Kidney (tissue), 14 donors: Measurements from ENCODE around the gene NLRX1. TPM values are rescaled to one million over a fixed set of nuclear protein-coding genes. Genes with fewer than 3 reads are reported as not detected.

ENCODE experiments used
- DNase-seq, 5 donors: peaks; one replicate each; pipeline ENCODE4 v3.0.0-alpha.2; 2013 to 2020
- FAIRE-seq: peaks from 2 replicates; lab custom pipeline; 2012; peaks lifted over from hg19 to GRCh38; lab: Jason Lieb, UNC
- H3K27ac ChIP-seq, 2 donors: one replicate each; pipeline ENCODE4 v1.7.0; 2013; ENCODE audit warnings: low read depth in 2 of 2, low read length in 2 of 2, inconsistent platforms in 1 of 2
- H3K27me3 ChIP-seq: one replicate; pipeline ENCODE4 v1.7.1; 2013; ENCODE audit warnings: low read length, inconsistent platforms; ENCODE audit not compliant: control insufficient read depth, insufficient read depth
- H3K36me3 ChIP-seq, 3 donors: one replicate each; pipeline versions ENCODE4 v1.7.0 to v1.7.1; 2013; ENCODE audit warnings: low read length in 3 of 3, control low read depth in 1 of 3, inconsistent platforms in 1 of 3; ENCODE audit not compliant: insufficient read depth in 3 of 3, control insufficient read depth in 2 of 3
- H3K4me1 ChIP-seq, 3 donors: one replicate each; pipeline versions ENCODE4 v1.7.0 to v1.7.1; 2013; ENCODE audit warnings: low read length in 3 of 3, inconsistent platforms in 1 of 3, low read depth in 1 of 3; ENCODE audit not compliant: control insufficient read depth in 2 of 3, insufficient read depth in 2 of 3
- H3K4me3 ChIP-seq, 3 donors: one replicate each; pipeline versions ENCODE4 v1.7.0 to v1.8.1; 2013; ENCODE audit warnings: low read length in 3 of 3, control low read depth in 1 of 3, inconsistent platforms in 1 of 3
- H3K9ac ChIP-seq, 3 donors: one replicate each; pipeline versions ENCODE4 v1.7.0 to v1.7.1; 2013; ENCODE audit warnings: low read length in 3 of 3, control low read depth in 1 of 3, inconsistent platforms in 1 of 3
- H3K9me3 ChIP-seq, 3 donors: one replicate each; pipeline versions ENCODE4 v1.7.0 to v1.7.1; 2013; ENCODE audit warnings: low read length in 3 of 3, control low read depth in 1 of 3, inconsistent platforms in 1 of 3; ENCODE audit not compliant: control insufficient read depth in 2 of 3, insufficient read depth in 1 of 3
- CTCF ChIP-seq: IDR thresholded peaks from 3 replicates; pipeline ENCODE4 v1.5.1; 2012; ENCODE audit warnings: mild to moderate bottlenecking, moderate library complexity, borderline replicate concordance; ENCODE audit not compliant: insufficient read depth; ENCODE audit errors: extremely low read depth
- intact Hi-C: fragments of 100-400 bp; cut with DNase I; formaldehyde crosslinking; loops from one replicate; pipeline ENCODE4 v1.11.1; 2022
- polyA plus RNA-seq: library from polyadenylated mRNA; stranded (reverse); fragments of 350-450 nt; fragmentation: Illumina TruSeq; extraction: RNeasy Lipid Tissue Mini Kit (QIAGEN cat#74804); gene quantifications from one replicate; pipeline ENCODE4 v1.2.3, GENCODE V29; 2014; ENCODE audit warnings: low read depth, low replicate concordance; ENCODE audit not compliant: insufficient read depth
- total RNA-seq: library from RNA; stranded (reverse); fragmentation: NEBNext Ultra II Directional; extraction: Animal tissue kit (Norgen Biotek cat#: 25700); gene quantifications from one replicate; pipeline ENCODE4 v1.2.1, GENCODE V29; 2021
- donor health status: control.
- donor health status: control.
- donor health status: control.
- donor health status: control.
- donor health status: control.
- donor health status: DM: yes; HTN: yes; CAD: no.
- donor health status: Normal renal cell carcinoma (clear cell type).

The NLRX1 gene
- total and polyA plus RNA-seq, 2 donors from 2014 or later = 11.9 to 21.2 TPM

- FAIRE-seq (no peak), DNase-seq (peak; percentile 97 to 98 (median 97))
- H3K9ac ChIP-seq = peak within 1 kb of the TSS; percentile 59 to 81 (median 79)
- no peaks in the 10 kb centered on the region for H3K36me3 ChIP-seq
- peak within 1 kb of the TSS; percentile 64 to 93 (median 83) for H3K4me3 ChIP-seq
- H3K9me3 ChIP-seq = no peaks in the 10 kb centered on the region
- H3K4me1 ChIP-seq = peaks cover 0 to 5% (median 0%) of the 10 kb centered on the region in 3 donors
- TF ChIP-seq CTCF = peak; percentile 76
- no peaks in the 10 kb centered on the region for H3K27me3 ChIP-seq
- H3K27ac ChIP-seq = peak within 1 kb of the TSS; percentile 91 to 93
- intact Hi-C loops = no loop called here
Observed at GRCh38 chr11:119205574-119206510, 37.3 kb downstream of the NLRX1 start, which contains the start of gene CBL. Gene CBL, plus strand, starts transcription at chr11:119206339. Its CDS starts 79 bp downstream, at chr11:119206418.

GRCh38 chr11:119206511-119207414 is 38.2 kb downstream of the NLRX1 start:
- no peaks in the 10 kb centered on the region for H3K36me3 ChIP-seq
- peak overlapping the region; percentile 91 to 93 for H3K27ac ChIP-seq
- intact Hi-C loops = no loop called here
- TF ChIP-seq CTCF = no peak
- FAIRE-seq (no peak), DNase-seq (peak in 4 of 5 donors; percentile 63 to 90 (median 74))
- no peaks in the 10 kb centered on the region for H3K27me3 ChIP-seq
- H3K4me3 ChIP-seq = peak overlapping the region; percentile 64 to 93 (median 83)
- H3K9ac ChIP-seq = peak overlapping the region; percentile 59 to 81 (median 77)
- H3K9me3 ChIP-seq = no peaks in the 10 kb centered on the region
- peaks cover 0 to 5% (median 0%) of the 10 kb centered on the region in 3 donors for H3K4me1 ChIP-seq

- no peaks in the 10 kb centered on the region for H3K36me3 ChIP-seq
- FAIRE-seq = no peak
- no peaks in the 10 kb centered on the region for H3K27me3 ChIP-seq
- H3K4me3 ChIP-seq = peak overlapping the region; percentile 64 to 93 (median 83)
- H3K27ac ChIP-seq = no peak overlapping the region
- H3K9ac ChIP-seq = peak overlapping the region in 2 of 3 donors; percentile 31 to 81
- H3K4me1 ChIP-seq = peaks cover 0 to 5% (median 0%) of the 10 kb centered on the region in 3 donors
- intact Hi-C loops = no loop called here
- H3K9me3 ChIP-seq = no peaks in the 10 kb centered on the region
- DNase-seq = no peak
- TF ChIP-seq CTCF = no peak
Observed at GRCh38 chr11:119207415-119207960, 39.0 kb downstream of the NLRX1 start.
